Amniotic epithelial cell (primary cell): ENCODE data around the gene CRYBG1.
"Not testable (repeated sequence)": the region's sequence is repeated elsewhere in the genome, so short reads cannot be mapped to it uniquely, and the experiment has no call there.

Experiments used
- DNase-seq: peaks from one replicate; pipeline ENCODE4 v3.0.0-alpha.2; 2010; ENCODE audit warnings: low read depth

CRYBG1 gene

GRCh38 chr6:106501960-106502371, 141.4 kb downstream of the CRYBG1 start:
- DNase-seq = no peak

- no peak for DNase-seq
Observed at GRCh38 chr6:106502559-106502958, 142.0 kb downstream of the CRYBG1 start.

DNA sequence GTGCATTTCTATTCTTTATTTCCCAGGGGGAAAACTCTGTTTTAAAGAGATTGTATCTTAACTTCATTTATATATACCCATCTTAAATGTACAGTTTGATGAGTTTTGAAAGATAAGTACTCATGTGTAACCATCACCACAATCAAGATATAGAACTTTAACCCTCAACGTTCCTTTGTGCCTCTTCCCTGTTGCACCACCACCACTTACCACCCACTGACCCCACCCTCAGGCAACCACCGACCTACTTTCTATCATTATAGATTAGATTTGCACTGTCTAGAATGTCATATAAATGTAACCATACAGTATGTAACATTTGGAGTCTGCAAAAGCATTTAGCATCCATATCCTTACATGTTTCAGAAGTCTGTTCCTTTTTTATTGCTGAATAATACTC, 147.8 kb downstream of the CRYBG1 start:
- DNase-seq = no peak

- peak; percentile 90 for DNase-seq
Observed at GRCh38 chr6:106508834-106509233, 148.3 kb downstream of the CRYBG1 start.

DNA sequence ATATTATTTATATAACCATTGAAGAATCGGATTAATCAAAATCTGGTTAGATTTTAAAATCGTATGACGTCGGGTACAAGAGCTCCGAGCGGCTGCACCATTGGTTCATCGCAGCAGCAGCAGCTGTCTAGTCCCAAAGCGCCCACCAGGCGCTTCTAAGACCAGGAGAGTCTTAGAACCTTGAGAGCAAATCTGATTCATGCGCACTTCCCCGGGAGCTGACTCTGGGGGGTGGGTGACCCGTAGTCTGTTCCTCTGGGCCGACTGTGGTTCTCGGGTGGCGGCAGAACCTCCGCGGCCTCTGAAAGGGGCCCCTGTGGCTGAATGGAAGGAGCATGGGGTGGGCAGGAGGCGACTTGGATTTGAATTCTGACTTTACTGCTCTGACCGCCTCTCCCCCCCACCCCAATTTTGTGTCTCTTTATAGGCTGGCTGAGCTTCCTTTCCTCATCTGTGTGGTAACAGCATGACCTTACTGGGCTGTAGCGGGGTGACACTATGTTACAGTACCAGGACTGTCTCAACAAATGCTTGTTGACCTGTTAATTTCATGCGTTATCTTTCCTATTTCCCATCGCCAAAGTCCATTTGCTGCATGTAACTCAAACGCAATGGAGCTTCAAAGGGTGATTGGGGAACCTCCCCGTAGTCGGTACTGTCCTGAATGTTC, 149.0 kb downstream of the CRYBG1 start:
- DNase-seq = no peak

DNA sequence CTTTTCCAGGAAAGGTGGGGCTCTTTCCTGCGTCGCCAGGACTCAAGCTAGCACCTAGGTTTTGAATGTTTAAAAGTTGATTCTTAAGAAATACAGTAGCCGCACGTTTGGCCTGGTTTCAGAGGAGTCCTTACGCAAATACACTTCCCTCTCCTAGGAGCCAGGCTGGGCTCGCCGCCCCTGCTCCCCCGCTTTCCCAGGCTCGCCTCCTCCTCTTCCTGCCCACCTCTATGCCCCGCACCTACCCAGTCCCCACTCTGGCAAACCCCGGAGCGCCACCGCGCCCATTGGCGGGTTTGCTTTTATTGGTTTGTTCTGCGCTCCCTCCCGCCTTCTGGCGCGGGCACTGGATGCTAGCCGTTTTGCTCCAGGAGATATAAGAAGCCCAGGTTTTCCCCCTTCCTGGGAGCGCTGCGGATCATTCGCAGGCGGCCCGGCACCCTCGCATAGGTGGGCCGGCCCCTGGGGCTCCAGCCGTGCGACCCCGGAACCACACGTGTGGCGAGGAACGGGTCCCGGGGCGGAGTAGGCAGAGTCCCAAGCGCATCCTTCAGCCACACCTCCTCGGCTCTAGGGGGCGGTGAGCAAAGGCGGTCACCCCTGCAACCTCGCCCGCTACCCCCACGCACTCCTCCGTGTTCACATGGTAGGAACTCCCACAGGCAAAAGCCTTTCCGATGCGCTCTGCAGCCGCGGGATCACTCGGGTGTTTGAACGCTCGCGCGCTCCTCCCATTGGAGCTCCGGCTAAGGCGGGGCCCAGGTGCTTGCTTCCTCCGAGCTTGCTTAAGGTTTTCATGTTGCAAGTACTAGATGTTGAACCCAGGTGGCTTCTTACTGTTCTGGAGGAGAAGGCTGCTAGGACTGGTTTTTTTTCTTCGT, 149.8 kb downstream of the CRYBG1 start:
- DNase-seq = peak; percentile 69

DNA sequence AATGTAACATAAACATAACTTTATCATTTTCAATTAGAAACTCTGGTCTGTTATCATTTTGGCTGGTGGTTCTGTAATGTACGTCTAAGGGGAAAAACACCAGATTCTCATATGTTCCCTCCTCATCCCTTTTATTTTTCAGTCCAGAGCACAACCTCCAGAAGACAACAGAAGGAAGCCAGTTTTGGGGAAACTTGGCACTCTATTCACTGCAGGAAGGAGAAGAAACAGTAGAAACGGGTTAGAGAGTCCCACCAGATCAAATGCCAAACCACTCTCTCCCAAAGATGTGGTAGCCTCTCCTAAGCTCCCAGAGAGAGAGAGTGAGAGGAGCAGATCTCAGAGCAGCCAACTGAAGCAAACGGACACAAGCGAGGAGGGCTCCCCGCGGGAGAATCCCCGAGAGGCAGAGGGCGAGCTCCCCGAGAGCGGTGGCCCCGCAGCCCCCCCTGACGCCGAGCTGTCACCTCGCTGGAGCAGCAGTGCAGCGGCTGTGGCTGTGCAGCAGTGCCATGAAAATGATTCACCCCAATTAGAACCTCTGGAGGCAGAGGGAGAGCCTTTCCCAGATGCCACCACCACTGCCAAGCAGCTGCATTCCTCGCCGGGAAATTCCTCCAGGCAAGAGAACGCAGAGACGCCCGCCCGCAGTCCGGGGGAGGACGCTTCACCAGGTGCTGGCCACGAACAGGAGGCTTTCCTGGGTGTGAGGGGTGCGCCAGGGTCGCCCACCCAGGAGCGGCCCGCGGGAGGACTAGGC, 151.0 kb downstream of the CRYBG1 start:
- DNase-seq = no peak

DNA sequence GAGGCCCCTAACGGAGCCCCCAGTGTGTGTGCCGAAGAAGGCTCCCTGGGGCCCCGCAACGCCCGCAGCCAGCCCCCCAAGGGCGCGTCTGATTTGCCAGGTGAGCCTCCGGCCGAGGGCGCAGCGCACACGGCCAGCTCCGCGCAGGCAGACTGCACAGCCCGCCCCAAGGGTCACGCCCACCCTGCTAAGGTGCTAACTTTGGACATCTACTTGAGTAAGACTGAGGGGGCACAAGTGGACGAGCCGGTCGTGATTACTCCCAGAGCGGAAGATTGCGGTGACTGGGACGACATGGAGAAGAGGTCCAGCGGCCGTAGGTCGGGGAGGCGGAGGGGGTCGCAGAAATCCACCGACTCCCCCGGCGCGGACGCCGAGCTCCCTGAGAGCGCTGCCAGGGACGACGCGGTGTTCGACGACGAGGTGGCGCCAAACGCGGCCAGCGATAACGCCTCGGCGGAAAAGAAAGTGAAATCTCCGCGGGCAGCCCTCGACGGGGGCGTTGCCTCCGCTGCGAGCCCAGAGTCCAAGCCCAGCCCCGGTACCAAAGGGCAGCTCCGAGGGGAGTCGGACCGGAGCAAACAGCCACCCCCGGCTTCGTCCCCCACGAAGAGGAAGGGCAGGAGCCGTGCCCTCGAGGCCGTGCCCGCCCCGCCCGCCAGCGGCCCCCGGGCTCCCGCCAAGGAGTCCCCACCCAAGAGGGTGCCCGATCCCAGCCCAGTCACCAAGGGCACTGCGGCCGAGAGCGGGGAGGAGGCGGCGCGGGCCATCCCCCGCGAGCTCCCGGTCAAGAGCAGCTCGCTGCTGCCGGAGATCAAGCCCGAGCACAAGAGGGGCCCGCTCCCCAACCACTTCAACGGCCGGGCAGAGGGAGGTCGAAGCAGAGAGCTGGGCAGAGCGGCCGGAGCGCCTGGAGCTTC, 151.8 kb downstream of the CRYBG1 start:
- no peak for DNase-seq

DNA sequence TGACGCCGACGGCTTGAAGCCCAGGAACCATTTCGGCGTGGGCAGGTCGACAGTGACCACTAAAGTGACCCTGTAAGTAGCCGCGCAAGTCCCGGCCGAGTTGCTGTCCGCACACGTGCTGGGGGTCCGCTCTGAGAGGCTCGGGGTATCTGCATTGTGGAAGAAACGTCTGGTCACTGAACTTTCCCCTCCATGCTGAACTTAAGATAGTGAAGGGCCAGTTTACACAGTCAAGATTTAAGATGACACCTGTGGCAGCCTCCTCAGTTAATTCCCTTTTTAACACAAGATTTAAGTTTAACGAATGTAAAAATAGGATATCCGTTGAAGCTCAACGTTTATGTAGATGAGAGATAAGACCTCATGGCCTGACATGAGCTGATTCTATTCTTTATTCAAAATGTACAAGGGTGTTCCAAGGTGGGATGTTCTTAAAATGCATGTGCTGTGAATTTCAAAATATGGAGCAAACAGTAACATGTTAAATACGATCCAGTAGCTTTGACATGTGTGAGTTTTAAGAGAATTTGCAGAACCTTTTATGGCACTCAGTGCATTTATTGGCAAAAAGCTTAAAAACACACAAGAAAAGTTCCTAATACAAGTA, 152.6 kb downstream of the CRYBG1 start:
- no peak for DNase-seq

GRCh38 chr6:106513808-106514582, 153.5 kb downstream of the CRYBG1 start:
- DNase-seq = no peak

DNA sequence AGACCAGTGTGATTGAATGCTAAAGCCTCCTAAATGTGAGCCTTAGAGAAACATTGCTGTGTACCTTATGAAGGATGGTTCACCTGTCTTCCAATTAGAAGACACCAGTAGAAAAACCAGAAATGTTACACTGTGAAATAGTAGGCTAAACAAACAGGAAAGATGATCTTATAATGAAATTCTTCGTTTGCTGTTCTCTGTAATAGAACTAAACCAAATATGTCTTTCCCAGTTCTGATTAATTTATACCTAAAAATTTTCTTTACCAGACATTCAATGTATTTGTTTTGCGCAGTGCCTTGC, 154.0 kb downstream of the CRYBG1 start:
- no peak for DNase-seq

DNA sequence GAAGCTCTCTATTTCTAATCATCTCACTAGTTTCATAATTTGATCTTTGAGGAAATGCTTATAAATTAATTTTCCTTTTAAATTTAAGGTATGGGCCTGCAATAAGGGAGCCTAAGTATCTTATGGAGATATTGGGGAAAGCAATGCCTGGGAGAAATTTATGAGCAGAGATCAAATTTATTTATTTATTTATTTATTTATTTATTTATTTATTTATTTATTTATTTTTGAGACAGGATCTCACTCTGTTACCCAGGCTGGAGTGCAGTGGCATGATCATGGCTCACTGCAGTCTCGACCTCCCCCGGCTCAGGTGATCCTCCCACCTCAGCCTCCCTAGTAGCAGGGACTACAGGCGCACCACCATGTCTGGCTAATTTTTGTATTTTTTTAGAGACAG, 155.1 kb downstream of the CRYBG1 start:
- DNase-seq = not testable (repeated sequence)

DNA sequence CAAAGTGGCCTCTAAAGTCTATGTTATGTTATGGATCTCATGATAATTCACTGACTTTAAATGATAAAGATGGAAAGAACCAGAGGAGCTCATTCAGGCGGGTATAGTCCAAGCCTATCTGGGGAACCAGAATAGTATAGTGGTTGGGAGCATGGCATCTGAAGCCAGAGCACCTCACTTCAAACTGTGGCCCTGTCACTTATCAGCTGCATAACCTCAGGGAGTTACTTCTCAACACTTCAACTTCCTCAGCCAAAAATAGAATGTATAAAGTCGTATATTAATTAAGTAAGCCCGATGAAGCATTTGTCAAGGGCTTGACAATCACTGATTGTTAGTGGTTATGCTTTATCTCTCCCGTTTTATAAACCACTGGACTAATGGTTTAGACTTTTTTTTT, 156.1 kb downstream of the CRYBG1 start:
- no peak for DNase-seq

DNA sequence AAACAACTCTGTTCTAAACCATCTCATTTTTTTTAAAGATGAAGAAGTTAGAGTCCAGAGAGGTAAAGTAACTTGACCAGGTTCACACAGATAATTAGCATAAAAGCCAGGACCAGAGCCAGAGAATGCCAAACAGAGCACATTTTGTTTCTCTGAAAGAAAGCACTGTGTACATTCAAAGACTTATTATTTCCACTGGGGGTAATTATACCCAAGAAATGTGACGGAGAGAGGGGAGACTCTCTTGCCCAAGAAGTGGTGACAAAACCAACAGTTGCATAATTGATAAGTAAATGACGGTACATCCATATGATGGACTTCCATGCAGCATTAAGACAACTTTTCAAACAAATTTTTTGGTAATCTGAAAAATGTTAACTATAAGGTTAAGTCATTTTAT, 157.2 kb downstream of the CRYBG1 start:
- no peak for DNase-seq

DNA sequence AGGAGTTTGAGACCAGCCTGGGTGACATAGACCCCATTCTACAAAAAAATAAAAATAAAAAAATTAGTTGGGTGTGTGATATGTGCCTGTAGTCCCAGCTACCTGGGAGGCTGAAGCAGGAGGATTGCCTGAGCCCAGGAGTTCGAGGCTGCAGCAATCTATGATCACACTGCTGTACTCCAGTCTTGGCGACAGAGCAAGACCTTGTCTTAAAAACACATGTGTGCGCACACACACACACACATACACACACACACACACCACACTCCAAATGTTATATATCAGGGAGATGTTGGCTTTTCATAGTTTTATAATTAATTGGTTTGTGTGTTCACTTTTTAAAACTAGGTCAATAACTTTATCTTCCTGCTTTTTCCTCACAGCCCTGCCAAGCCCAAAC, 158.2 kb downstream of the CRYBG1 start:
- DNase-seq = no peak

GRCh38 chr6:106519460-106520394, 159.2 kb downstream of the CRYBG1 start:
- peak; percentile 91 for DNase-seq

GRCh38 chr6:106520711-106521401, 160.3 kb downstream of the CRYBG1 start:
- no peak for DNase-seq

GRCh38 chr6:106522562-106523250, 162.2 kb downstream of the CRYBG1 start:
- DNase-seq = no peak
